GM20000 (cell line): ENCODE measurements around the gene ARTN.

Experiments used
- DNase-seq: peaks from one replicate; pipeline ENCODE4 v3.0.0; 2012; ENCODE audit warnings: low spot score
- TF ChIP-seq, protein P1 (sequence below): IDR thresholded peaks from 2 replicates; pipeline ENCODE4 v1.5.1; 2012; ENCODE audit warnings: mild to moderate bottlenecking, control low read depth; ENCODE audit errors: extremely low read depth, missing control alignments

Gene ARTN

DNA sequence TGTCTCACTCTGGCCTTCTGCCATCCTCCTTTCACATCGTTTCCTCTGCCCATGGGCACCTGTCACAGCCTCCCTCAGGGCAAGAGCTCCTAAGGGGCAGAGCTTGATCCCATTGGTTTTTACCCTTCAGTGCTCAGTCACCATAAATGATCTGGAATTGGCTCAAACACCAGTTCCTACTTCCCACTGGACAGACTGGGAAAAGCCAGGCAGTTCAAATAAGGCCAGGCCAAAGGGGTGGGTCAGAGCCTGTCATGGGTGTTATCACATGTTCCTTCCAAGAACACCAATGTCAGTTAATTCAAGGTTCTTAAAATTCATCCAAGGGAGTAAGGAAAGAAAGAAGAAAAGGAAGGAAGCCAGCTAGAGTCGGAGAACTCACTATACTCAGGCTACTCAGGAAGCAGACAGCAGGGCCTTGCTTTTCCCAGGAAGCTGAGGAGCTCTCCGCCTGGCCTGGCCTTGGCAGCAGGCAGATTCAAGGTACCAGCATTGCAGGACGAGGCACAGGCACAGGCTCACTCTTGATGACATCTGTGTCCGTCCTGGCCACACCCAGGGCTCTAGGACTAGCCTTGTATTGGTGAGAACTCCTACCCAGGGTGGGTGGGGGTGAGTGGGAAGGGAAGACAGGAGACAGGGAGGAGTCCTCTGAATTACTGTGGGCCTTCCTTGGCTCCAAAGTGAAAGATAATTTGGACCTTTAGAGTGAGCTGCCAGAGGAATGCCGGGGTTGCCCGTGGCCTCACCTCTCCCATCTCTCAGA, 32.2 kb upstream of the ARTN start:
- TF ChIP-seq, protein P1, sequence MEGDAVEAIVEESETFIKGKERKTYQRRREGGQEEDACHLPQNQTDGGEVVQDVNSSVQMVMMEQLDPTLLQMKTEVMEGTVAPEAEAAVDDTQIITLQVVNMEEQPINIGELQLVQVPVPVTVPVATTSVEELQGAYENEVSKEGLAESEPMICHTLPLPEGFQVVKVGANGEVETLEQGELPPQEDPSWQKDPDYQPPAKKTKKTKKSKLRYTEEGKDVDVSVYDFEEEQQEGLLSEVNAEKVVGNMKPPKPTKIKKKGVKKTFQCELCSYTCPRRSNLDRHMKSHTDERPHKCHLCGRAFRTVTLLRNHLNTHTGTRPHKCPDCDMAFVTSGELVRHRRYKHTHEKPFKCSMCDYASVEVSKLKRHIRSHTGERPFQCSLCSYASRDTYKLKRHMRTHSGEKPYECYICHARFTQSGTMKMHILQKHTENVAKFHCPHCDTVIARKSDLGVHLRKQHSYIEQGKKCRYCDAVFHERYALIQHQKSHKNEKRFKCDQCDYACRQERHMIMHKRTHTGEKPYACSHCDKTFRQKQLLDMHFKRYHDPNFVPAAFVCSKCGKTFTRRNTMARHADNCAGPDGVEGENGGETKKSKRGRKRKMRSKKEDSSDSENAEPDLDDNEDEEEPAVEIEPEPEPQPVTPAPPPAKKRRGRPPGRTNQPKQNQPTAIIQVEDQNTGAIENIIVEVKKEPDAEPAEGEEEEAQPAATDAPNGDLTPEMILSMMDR: no peak
- DNase-seq: no peak

DNA sequence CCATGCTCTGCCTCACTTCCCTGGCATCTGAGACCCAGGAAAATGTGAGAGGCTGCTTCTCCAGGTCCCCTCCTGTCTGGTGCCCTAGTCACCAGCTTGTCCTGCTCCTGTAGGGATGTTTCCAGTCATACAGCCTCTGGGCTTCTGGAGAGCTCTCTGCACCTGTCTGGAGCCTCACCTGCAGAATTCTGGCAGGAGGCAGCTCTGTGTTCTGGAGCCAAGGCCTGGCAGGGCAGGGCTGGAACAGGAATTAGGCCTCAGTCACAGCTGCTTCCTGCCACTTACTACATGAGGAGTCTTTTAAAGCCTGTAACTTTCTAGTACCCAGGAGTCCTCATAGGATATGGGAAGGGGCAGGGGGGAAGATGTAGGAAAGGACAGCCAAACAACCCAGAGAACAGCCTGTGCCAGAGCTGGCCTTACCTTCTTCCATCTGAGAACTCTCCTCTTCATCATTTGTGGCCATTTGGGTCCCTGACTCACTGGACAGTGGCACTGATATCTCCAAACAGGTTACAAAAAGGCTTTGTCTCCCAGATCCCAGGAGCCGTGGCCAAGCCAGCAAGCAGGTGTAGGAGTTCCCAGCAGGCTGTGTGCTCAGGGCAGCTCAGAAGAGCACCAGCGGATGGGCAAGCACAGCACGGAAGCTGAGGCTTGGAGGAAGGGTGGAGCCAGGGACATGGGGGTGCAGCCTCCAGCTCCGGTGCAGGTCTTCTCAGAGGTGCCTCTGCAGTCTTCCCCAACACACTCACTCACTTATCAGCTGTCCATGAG, 31.4 kb upstream of the ARTN start:
- no peak for DNase-seq
- TF ChIP-seq, protein P1: no peak

DNA sequence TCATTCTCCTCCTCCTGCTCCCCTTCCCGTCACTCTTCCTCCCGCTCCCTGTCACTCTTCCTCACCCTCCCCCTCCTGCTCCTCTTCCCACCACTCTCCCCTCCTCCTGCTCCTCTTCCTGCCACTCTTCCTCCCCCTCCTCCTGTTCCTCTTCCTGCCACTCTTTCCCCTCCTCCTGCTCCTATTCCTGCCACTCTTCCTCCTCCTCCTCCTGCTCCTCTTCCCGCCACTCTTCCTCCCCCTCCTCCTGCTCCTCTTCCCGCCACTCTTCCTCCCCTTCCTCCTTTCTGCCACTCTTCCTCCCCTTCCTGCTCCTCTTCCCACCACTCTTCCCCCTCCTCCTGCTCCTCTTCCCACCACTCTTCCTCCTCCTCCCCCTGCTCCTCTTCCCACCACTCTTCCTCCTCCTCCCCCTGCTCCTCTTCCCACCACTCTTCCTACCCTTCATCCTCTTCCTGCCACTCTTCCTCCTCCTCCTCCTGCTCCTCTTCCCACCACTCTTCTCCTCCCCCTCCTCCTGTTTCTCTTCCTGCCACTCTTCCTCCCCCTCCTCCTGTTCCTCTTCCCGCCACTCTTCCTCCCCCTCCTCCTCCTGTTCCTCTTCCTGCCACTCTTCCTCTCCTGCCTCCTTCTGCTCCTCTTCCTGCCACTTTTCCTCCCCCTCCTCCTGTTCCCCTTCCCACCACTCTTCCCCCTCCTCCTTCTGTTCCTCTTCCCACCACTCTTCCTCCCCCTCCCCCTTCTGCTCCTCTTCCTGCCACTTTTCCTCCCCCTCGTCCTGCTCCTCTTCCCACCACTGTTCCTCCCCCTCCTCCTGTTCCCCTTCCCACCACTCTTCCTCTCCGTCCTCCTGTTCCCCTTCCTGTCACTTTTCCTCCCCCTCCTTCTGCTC, 28.7 kb upstream of the ARTN start:
- no peak for DNase-seq

DNA sequence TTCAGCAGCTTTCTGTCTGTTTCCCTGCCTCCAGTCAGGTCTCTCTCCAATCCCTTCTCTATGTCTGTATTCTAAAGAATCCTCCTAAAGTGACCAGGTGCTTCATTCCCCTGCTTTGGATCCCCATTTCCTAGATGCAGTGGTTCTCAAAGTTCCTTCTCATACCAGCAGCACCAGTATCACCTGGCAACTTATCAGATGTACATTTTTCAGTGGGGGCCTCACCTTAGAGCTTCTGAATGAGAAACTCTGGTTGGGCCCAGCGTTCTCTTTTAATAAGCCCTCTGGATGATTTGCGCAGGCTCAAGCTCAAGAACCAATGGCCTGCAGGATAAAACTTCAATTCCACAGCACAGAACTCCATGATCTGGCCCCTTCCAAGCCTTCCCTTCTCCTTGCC, 25.4 kb upstream of the ARTN start:
- TF ChIP-seq, protein P1: no peak
- no peak for DNase-seq

More for the DNA sequence above, 28.7 kb upstream of the ARTN start:
- TF ChIP-seq, protein P1: no peak

DNA sequence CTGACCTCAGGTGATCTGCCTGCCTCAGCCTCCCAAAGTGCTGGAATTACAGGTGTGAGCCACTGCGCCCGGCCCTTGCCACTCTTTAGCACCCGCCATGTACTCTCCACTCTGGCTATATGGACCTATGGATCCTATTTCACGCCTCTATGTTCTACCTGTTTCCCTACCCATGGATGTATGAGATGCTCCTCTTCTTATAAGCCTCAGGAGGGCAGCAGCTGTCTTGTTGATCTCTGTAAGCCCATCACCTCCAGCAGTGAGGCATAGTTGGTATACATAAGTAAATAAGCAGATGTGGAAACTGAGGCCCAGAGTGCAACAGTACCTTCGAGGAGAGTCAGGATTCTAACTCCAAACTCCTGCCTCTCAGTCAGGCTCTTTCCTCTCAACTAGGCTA, 24.7 kb upstream of the ARTN start:
- DNase-seq: no peak
- TF ChIP-seq, protein P1: no peak

DNA sequence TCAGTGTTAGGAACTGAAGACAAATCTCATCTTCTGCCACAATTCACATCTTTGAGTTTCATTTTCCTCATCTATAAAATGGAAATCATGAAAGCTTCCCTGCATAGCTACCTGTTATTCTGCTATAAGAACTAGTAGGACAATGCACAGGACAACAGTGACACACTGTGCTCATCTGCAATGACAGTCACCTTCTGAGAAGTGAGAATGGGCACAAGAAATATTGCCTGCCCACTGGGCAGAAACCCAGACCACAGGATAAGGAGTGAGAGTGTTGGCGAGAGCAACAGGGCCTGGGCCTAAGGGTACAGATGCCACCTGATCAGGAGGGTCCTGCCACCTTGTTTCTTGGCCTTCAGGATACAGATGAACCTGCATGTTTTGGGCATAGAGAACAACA, 23.3 kb upstream of the ARTN start:
- no peak for DNase-seq
- TF ChIP-seq, protein P1: no peak

DNA sequence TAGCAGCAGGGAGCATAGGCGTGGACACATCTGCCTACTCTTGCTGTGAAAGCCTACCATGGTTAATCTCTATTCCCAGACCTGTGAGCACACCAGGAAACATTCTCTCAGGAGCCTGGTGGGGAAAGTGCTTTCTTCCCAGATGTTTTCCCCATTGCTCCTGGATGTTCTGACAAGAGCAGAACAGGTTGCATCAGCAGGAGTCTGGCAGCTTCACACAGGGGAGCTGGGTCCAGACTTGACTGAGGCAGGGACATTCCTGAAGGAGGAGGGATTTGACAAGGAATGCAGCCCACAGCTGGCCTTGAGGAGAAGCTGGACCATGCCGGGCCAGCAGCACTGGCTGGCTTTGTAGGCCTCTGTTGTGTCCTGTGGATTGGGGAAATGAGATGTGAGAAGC, 21.0 kb upstream of the ARTN start:
- TF ChIP-seq, protein P1: no peak
- DNase-seq: no peak
